ENCODE data around the gene SULT4A1.
"Not testable (repeated sequence)": the region's sequence is repeated elsewhere in the genome, so short reads cannot be mapped to it uniquely, and the experiment has no call there.

SULT4A1 gene

GRCh38 chr22:43862074-43862881, at the start of gene SULT4A1:
Gene SULT4A1 (minus strand): TSS chr22:43862513. CDS start chr22:43862382, 131 bp downstream.
- no peak for DNase-seq

GRCh38 chr22:43911351-43911750, 49.0 kb upstream of the SULT4A1 start:
- DNase-seq, result no peak

- no peak for DNase-seq
Measured at GRCh38 chr22:43910178-43910695, 47.9 kb upstream of the SULT4A1 start.

GRCh38 chr22:43909708-43910107, 47.4 kb upstream of the SULT4A1 start:
- no peak for DNase-seq

GRCh38 chr22:43905681-43906080, 43.4 kb upstream of the SULT4A1 start:
- no peak for DNase-seq

- DNase-seq, result not testable (repeated sequence)
Measured at GRCh38 chr22:43904412-43904811, 42.1 kb upstream of the SULT4A1 start.

- DNase-seq, result not testable (repeated sequence)
Measured at GRCh38 chr22:43903033-43903432, 40.7 kb upstream of the SULT4A1 start.

- no peak for DNase-seq
Measured at GRCh38 chr22:43901976-43902643, 39.8 kb upstream of the SULT4A1 start.

- DNase-seq, result no peak
Measured at GRCh38 chr22:43900206-43900605, 37.9 kb upstream of the SULT4A1 start.

GRCh38 chr22:43897751-43898261, 35.5 kb upstream of the SULT4A1 start:
- DNase-seq, result no peak

GRCh38 chr22:43895986-43896645, 33.8 kb upstream of the SULT4A1 start:
- no peak for DNase-seq

GRCh38 chr22:43894122-43894521, 31.8 kb upstream of the SULT4A1 start:
- DNase-seq, result no peak

GRCh38 chr22:43893266-43893665, 31.0 kb upstream of the SULT4A1 start:
- DNase-seq, result no peak

- no peak for DNase-seq
Measured at GRCh38 chr22:43892183-43892894, 30.0 kb upstream of the SULT4A1 start.

GRCh38 chr22:43891360-43892182, 29.3 kb upstream of the SULT4A1 start, which contains the start of gene PNPLA5:
Gene PNPLA5 (minus strand): TSS chr22:43892013. CDS start chr22:43891880, 133 bp downstream.
- DNase-seq, result no peak

- no peak for DNase-seq
Measured at GRCh38 chr22:43890901-43891331, 28.6 kb upstream of the SULT4A1 start.

- no peak for DNase-seq
Measured at GRCh38 chr22:43889860-43890253, 27.5 kb upstream of the SULT4A1 start.

GRCh38 chr22:43889201-43889859, 27.0 kb upstream of the SULT4A1 start:
- DNase-seq, result no peak

GRCh38 chr22:43888740-43889139, 26.4 kb upstream of the SULT4A1 start:
- DNase-seq, result no peak

GRCh38 chr22:43887391-43887790, 25.1 kb upstream of the SULT4A1 start:
- DNase-seq, result no peak

GRCh38 chr22:43886231-43886630, 23.9 kb upstream of the SULT4A1 start:
- no peak for DNase-seq
